GM20000 (cell line): ENCODE data around the gene GOLGA6L7.
"Not testable (repeated sequence)": the region's sequence is repeated elsewhere in the genome, so short reads cannot be mapped to it uniquely, and the experiment has no call there.

ENCODE experiments used
- DNase-seq: peaks from one replicate; pipeline ENCODE4 v3.0.0; 2012; ENCODE audit warnings: low spot score
- TF ChIP-seq, protein P1 (sequence below): IDR thresholded peaks from 2 replicates; pipeline ENCODE4 v1.5.1; 2012; ENCODE audit warnings: mild to moderate bottlenecking, control low read depth; ENCODE audit errors: extremely low read depth, missing control alignments

Gene GOLGA6L7

DNA sequence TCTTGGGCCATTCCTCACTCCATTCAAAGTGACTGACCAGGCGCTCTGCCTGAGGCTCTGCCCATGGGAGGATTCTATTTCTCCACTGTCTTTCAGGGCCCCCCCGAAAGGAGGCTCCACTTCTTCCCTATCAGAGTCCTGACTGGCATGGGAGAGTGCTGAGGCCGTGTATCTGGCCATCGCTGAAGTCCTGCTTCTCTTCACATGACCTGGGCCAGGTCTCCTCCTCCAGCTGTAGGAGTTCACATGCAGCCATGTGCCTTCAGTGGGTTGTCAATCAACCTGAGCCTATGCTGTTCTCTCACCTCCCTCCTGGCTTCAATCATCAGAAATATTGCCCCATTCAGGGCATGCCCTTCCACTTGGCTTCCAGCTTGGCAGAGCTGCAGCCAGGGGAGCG is 24.6 kb upstream of the GOLGA6L7 start:
- DNase-seq: no peak
- TF ChIP-seq, protein P1, sequence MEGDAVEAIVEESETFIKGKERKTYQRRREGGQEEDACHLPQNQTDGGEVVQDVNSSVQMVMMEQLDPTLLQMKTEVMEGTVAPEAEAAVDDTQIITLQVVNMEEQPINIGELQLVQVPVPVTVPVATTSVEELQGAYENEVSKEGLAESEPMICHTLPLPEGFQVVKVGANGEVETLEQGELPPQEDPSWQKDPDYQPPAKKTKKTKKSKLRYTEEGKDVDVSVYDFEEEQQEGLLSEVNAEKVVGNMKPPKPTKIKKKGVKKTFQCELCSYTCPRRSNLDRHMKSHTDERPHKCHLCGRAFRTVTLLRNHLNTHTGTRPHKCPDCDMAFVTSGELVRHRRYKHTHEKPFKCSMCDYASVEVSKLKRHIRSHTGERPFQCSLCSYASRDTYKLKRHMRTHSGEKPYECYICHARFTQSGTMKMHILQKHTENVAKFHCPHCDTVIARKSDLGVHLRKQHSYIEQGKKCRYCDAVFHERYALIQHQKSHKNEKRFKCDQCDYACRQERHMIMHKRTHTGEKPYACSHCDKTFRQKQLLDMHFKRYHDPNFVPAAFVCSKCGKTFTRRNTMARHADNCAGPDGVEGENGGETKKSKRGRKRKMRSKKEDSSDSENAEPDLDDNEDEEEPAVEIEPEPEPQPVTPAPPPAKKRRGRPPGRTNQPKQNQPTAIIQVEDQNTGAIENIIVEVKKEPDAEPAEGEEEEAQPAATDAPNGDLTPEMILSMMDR: no peak

DNA sequence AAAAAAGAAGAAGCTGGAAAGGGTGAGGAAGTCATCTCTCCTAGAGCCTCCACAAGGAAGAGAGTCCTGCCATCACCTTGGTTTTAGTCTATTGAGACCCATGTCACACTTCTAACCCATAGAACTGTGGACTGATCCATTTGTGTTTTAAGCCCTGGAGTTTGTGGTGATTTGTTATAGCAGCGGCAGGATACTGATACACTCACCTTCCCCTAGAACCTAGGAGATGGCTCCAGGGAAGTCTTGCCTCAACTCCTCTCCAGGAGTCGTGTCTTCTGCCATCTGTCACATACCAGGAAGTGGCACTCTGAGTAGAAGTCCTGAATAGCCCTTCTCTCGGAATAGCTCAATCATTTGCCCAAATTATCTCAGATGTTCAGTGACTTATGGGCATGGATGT is 22.7 kb upstream of the GOLGA6L7 start:
- DNase-seq: no peak

DNA sequence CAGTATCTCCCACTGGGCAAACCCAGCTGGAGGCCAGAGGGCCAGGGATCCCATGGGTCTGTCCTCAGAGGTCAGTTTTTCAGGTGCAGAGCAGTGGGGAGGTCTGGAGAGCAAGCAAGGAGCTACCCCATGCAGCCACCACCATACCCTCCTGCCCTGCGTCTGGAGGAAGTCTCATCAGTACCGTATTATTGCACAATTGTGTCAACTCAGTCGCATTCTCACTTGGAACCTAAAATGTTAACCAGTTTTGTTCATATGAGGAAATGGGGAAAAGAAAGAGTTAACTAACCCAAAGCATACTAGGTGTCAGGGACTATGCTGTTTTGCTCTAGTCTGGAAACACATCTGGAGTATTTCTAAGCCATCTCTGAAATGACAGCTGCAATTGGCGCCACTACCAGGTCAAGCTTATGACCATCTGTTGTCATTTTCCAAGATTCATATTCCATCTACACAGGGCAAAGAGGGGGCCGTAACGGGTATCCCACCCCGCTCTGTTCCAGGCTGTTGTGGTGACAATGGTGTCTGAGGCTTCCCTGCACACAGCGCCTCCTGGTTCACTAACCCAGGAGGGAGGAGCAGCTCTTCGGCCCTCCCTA is 20.4 kb upstream of the GOLGA6L7 start:
- TF ChIP-seq, protein P1: no peak
- DNase-seq: no peak

More for the DNA sequence above, 22.7 kb upstream of the GOLGA6L7 start:
- TF ChIP-seq, protein P1: no peak

DNA sequence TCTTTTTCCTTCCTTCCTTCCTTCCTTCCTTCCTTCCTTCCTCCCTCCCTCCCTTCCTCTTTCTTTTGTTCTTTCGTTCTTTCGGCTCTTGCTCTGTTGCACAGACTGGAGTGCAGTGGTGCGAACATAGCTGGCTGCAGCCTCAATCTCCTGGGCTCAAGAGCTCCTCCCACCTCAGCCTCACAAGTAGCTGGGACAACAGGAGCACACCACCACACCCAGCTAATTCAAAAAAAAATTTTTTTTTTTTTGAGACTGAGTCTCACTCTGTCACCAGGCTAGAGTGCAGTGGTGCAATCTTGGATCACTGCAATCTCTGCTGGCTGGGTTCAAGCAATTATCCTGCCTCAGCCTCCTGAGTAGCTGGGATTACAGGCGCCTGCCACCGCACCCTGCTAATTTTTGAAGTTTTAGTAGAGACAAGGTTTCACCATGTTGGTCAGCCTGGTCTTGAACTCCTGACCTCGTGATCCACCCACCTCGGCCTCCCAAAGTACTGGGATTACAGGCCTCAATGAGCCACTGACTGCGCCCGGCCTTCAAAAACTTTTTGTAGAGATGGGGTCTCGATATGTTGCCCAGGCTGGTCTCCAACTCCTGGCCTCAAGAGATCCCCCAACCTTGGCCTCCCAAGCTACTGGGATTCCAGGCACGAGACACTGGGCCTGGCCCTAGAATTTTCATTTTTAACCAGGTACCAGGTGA is 13.3 kb upstream of the GOLGA6L7 start:
- DNase-seq: not testable (repeated sequence)

DNA sequence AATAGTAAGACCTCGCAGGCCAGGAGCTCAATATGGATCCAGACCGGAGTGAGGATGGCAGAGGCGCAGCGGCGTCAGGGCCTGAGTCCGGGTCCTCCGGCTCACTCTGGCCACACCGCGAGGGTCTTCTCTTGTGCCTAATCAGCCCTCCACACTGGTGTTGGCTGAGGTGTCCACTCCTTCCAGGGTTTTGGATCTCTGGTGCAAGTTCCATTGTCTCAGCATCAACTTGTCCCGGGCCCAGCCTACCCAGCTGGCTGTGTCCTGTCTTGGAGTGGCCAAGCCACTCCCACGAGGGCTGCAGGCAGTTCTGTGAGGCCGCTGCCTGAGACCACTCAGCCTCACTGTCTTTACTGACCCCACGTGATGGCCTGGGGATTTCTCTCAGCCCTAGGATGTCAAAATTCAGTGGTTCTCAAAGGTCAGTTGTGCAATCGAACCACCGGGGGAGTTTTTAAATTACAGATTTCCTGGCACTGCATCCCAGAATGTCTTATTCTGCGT is 12.6 kb upstream of the GOLGA6L7 start:
- no peak for DNase-seq
- TF ChIP-seq, protein P1: no peak

DNA sequence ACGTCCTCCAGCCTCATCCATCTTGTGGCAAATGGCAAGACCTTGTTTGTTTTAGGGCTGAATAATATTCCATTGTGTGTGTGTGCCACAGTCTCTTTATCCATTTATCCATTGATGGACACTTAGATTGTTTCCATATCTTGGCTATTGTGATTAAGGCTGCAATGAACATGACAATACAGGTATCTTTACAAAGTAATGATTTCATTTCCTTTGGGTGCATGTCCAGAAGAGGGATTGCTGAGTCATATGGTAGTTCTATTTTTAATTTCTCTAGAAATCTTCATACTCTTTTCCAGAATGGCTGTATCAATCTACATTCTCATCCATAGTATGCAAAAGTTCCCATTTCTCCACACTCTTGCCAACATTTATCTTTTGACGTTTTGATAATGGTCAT is 6.1 kb upstream of the GOLGA6L7 start:
- not testable (repeated sequence) for DNase-seq

DNA sequence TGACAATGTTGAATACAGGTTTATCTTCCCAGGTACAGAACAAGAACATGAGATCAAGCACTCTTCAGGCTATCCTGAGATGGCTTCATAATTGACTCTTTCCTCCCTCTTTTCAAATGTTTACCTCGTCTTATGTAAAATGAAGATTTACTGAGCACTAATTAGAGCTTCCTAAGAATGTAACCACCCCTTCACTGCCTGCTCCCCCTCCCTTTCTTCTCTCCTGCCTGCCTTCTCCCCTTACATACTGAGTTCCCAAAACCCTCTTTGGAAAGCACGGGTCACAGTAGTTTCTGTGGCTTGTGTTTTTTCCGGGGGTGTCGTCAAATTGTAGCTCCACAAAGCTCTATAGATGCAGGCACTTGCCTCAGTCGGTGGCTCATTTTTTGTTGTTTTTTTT is 5.2 kb upstream of the GOLGA6L7 start:
- DNase-seq: not testable (repeated sequence)

DNA sequence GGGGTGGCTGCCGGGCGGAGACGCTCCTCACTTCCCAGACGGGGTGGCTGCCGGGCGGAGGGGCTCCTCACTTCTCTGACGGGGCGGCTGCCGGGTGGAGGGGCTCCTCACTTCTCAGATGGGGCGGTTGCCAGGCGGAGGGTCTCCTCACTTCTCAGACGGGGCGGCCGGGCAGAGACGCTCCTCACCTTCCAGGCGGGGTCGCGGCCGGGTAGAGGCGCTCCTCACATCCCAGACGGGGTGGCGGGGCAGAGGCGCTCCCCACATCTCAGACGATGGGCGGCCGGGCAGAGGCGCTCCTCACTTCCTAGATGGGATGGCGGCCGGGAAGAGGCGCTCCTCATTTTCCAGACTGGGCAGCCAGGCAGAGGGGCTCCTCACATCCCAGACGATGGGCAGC is 1.3 kb upstream of the GOLGA6L7 start:
- DNase-seq: not testable (repeated sequence)

DNA sequence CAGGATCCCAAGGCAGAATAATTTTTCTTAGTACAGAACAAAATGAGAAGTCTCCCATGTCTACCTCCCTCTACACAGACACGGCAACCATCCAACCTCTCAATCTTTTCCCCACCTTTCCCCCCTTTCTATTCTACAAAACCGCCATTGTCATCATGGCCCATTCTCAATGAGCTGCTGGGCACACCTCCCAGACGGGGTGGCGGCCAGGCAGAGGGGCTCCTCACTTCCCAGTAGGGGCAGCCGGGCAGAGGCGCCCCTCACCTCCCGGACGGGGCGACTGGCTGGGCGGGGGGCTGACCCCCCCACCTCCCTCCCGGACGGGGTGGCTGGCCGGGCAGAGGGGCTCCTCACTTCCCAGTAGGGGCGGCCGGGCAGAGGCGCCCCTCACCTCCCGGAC is 827 bp upstream of the GOLGA6L7 start:
- DNase-seq: not testable (repeated sequence)

DNA sequence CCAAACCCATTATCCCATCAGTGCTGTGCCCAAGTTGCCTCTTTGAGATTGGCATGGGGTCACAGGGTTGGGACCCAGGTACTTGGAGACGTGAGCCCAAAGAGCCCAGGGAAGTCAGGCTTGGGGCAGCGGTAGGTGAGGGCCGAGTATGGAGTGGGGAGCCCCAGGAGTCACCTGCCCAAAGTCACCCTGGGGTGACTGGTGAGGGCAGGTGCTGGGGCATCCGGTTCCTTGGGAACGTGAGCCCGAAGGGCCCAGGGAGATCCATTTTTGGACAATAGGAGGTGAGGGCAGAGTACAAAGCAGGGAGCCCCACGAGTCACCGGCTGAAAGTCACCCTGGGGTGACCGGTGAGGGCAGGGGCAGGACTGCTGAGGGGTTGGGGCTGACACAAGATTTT is 485 bp downstream of the GOLGA6L7 start:
- not testable (repeated sequence) for DNase-seq

DNA sequence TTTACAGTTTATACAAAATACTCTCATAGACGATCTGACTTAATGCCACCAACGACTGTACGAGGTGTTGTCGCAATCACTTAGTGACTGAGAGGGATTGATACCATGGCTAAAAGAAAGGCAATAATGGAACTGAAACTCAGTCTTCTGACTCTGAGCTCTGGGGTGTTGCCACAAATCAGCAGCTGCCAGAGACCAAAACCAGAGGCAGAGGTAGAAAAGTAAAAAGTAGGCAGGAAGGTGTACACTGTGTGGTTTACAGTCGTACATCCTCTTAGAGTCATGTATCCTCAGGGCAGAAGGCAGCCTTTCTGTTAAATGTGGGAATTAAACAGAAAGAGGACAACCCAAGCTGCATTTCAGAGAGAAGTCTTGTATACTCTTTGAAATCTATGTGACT is 1.2 kb downstream of the GOLGA6L7 start:
- not testable (repeated sequence) for DNase-seq

DNA sequence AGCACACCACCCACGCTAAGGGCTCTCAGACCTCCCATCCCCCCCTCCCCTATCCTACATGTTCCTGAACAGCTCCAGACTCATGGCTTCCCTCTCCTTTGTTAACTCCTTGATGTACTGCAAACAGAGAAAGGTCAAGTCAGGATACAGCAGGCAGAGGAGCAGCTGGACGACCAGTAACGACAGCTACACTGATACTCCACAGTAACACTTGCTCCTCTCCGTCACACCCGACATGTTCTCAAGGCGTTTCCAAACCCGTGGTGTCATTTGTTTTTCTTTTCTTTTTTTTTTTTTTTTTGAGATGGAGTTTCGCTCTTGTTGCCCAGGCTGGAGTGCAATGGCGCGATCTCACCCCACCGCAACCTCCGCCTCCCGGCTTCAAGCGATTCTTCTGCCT is 4.3 kb downstream of the GOLGA6L7 start:
- not testable (repeated sequence) for DNase-seq

DNA sequence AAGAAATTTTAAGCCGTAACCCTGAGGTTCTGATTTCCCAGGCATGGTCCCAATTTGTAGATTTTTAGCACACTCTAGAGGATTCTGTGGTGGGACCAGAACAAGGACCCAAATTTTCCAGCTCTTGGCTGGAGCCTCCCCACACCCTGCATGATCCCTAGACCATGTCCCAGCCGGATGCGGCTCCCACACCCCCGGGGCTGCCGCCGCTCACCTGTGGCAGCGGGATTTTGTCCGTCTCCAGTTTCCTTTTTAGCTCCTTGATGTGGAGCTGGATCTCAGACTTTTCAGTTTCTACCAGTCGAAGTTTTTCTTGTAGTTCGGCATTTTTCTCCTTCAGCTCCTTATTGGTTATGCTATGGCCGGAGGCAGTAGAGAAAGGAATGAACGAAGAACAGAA is 4.9 kb downstream of the GOLGA6L7 start:
- not testable (repeated sequence) for DNase-seq

DNA sequence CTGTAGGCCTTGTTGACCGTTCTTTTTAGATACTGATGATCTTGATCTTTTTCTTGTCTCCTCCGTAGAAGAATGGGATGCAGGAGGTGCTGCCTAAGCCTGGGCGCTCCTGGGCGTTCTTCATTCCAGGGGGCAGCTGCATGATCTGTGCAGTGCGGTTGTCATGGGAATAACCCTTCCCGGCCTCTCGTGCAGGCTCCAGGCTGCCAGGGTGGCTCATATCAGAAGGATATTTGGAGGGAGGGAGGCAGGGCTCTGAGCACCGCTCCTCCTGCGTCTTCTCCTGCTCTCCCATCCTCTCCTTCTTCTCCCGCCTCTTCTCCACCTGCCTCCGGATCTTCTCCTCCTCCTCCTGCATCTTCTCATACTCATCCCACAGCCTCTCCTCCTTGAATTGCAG is 6.2 kb downstream of the GOLGA6L7 start:
- not testable (repeated sequence) for DNase-seq

DNA sequence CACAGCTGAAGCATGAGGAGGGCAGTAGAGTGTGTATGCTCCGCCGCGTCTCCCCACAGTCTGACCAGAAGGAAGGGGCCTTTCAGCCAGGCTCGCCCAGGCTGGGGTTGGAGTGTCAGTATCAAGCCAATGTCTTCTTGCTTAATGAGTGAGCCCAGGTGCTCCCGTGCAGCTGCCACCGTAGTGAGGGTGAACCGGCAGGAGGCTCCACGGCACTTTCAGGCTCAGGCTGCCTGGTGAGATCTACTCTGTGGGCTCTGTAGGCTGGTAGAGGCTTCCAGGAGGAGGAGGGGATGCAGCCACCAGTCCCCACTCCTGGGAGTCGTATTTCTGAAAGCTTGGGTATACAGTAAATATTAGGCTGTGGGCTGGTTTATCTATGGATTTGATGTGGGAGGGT is 8.2 kb downstream of the GOLGA6L7 start:
- DNase-seq: not testable (repeated sequence)

DNA sequence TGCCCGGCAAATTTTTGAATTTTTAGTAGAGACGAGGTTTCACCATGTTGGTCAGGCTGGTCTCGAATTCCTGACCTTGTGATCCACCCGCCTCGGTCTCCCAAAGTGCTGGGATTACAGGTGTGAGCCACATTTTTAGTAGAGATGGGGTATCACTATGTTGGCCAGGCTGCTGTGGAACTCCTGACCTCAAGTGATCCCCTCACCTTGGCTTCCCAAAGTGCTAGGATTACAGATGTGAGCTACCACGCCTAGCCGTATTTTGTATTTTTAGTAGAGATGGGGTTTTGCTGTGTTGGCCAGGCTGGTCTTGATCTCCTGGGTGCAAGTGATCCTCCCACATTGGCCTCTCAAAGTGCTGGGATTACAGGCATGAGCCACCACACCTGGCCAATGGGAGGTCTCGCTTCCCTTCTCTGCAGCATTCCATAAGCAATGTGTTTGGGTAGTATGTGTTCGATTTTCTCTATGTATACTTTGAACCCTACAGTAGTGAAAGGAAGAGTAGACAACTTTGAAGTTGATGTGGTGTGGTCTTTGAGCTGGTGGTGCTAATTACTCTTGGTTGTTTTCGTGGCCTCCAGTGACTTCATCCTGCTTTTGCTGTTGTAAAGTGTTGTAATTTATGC is 13.4 kb downstream of the GOLGA6L7 start:
- not testable (repeated sequence) for DNase-seq
